Heart right ventricle (tissue), 16 donors: ENCODE measurements around the gene SRPRB. TPM values are rescaled to one million over a fixed set of nuclear protein-coding genes. Genes with fewer than 3 reads are reported as not detected.

ENCODE experiments used
- ATAC-seq, 8 donors: fragments of 200-7000 bp; cut with Tn5 transposase; one replicate each; pipeline ENCODE4 v1.9.1; 2020; ENCODE audit warnings: mild to moderate bottlenecking in 8 of 8, moderate library complexity in 8 of 8, moderate number of reproducible peaks in 1 of 8
- DNase-seq, 2 donors: peaks; one replicate each; pipeline ENCODE4 v3.0.0-alpha.2; 2020
- H3K27ac ChIP-seq, 10 donors: fragments of 200-600 bp; sonication (generic) in 2 of 10; one replicate each; pipeline versions ENCODE4 v1.5.0 to v1.8.0; 2020 to 2022; ENCODE audit warnings: mild to moderate bottlenecking in 3 of 10
- H3K27me3 ChIP-seq, 7 donors: fragments of 200-600 bp; one replicate each; pipeline ENCODE4 v1.8.0; 2021 to 2022; ENCODE audit warnings: mild to moderate bottlenecking in 2 of 7
- H3K36me3 ChIP-seq, 9 donors: fragments of 200-600 bp; sonication (generic) in 1 of 9; one replicate each; pipeline versions ENCODE4 v1.5.0 to v1.8.0; 2020 to 2022; ENCODE audit warnings: mild to moderate bottlenecking in 2 of 9
- H3K4me1 ChIP-seq, 9 donors: fragments of 200-600 bp; sonication (generic) in 1 of 9; one replicate each; pipeline versions ENCODE4 v1.5.0 to v1.8.0; 2020 to 2022; ENCODE audit warnings: mild to moderate bottlenecking in 4 of 9
- H3K4me3 ChIP-seq, 10 donors: fragments of 200-600 bp; sonication (generic) in 2 of 10; one replicate each; pipeline versions ENCODE4 v1.5.0 to v1.8.0; 2020 to 2022; ENCODE audit warnings: mild to moderate bottlenecking in 7 of 10, moderate library complexity in 2 of 10
- H3K9me3 ChIP-seq, 11 donors: fragments of 200-600 bp in 10 of 11; sonication (generic) in 2 of 11; one replicate each; pipeline versions ENCODE4 v1.5.0 to v1.8.0; 2013 to 2022; ENCODE audit warnings: mild to moderate bottlenecking in 2 of 11, control low read depth in 1 of 11, moderate library complexity in 1 of 11
- CTCF ChIP-seq, 9 donors: fragments of 200-600 bp; sonication (generic) in 2 of 9; IDR thresholded peaks; one replicate each; pipeline versions ENCODE4 v1.5.0 to v1.8.0; 2021 to 2022; ENCODE audit warnings: antibody characterized with exemption in 9 of 9, mild to moderate bottlenecking in 5 of 9, moderate library complexity in 1 of 9
- WGBS, 2 donors: extraction: QIAGEN DNeasy Blood & Tissue Kit; methylation state at CpG; one replicate each; pipeline ENCODE4 v1.1.7; 2013; ENCODE audit warnings: inconsistent platforms in 1 of 2; 5-methylcytosine and 5-hydroxymethylcytosine counted together
- intact Hi-C, 10 donors: fragments of 100-400 bp; cut with DNase I; formaldehyde crosslinking; loops; one replicate each; pipeline versions ENCODE4 v1.11.1 to v1.14.2; 2022
- polyA plus RNA-seq, 2 donors: library from polyadenylated mRNA; stranded (reverse); fragments of 200-250 nt; gene quantifications; one replicate each; pipeline ENCODE4 v1.2.3, GENCODE V29; 2013
- total RNA-seq, 10 donors: library from RNA; stranded (reverse); fragmentation: NEBNext Ultra II Directional in 3 of 10; extraction: Animal tissue kit (Norgen Biotek cat#: 25700) in 3 of 10; gene quantifications; one replicate each; pipeline versions ENCODE4 v1.2.1 to v1.2.4, GENCODE V29; 2021 to 2023
- donor health status: Arrhythmogenic right ventricular cardiomyopathy.
- donor health status: ischemic (EF 13 %, LVEDD 7.1; RV severe dilation, severe dysfunction).
- donor health status: healthy with polysubstance abuse.
- donor health status: DM: no; HTN: yes; CAD: no.
- donor health status: DM: no; HTN: no; CAD: no.
- donor health status: ischemic (EF 25% LVEDD 6.9; RV normal size, moderate dysfunction).
- donor health status: ischemic (EF 25% LVEDD 5.7; RV mildly dilated, moderate dysfunction).
- donor health status: healthy.
- donor health status: DM: yes; HTN: yes; CAD: no.
- donor health status: Ischemic cardiomyopathy.
- donor health status: ischemic (EF 35%, LVEDD 5.7; RV mildly dilated, moderate dysfunction).
- donor health status: nonischemic (EF 11% LVEDD 7.7; RV severe dilation, severe dysfunction).
- donor health status: DM: yes; HTN: yes; CAD: no.
- donor health status: PGD.
- donor health status: ischemic (EF 29% LVEDD 5.4; RV normal size, mild dysfunction).
- donor health status: nonischemic (EF 23%, LVEDD 6.1; RV moderate dilation, normal function).

The SRPRB gene
- total and polyA plus RNA-seq, 12 donors = 12.1 to 46.2 (median 27.0) TPM

DNA sequence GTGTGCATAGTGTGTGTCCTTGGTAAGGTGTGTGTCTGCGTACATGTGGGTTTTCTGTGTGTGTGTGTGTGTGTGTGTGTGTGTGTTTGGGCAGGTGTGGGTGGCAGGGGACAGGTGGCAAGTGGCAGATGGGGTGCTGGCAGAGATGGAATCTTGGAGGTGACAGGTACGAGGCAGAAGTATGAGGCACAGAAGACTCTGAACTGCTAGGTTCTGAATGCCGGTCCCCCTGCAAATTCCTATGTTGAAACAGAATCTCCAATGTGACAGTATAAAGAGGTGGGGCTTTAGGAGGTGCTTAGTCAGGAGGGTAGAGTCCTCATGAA is 29.8 kb downstream of the SRPRB start:
- no peak for DNase-seq
- TF ChIP-seq CTCF (IDR thresholded peaks at IDR 0.05) = no peak
- Histone ChIP-seq H3K9me3 (no peaks in the 10 kb centered on the region), H3K4me3 (no peak overlapping the region), H3K27me3 (no peaks in the 10 kb centered on the region), H3K4me1 (peaks cover 0 to 3% (median 0%) of the 10 kb centered on the region in 9 donors), H3K36me3 (peaks cover 0 to 58% (median 0%) of the 10 kb centered on the region in 9 donors), H3K27ac (no peak overlapping the region)
- intact Hi-C loops = no loop called here
- 96 to 98% methylated on average over 3 of the region's 3 CpGs for WGBS, 2 donors
- no peak for ATAC-seq

- Histone ChIP-seq H3K4me1 (no peaks in the 10 kb centered on the region), H3K9me3 (no peaks in the 10 kb centered on the region), H3K4me3 (no peak overlapping the region), H3K27ac (no peak overlapping the region), H3K27me3 (no peaks in the 10 kb centered on the region), H3K36me3 (peaks cover 0 to 59% (median 0%) of the 10 kb centered on the region in 9 donors)
- no peak for TF ChIP-seq CTCF (IDR thresholded peaks at IDR 0.05)
- WGBS, 2 donors = 84 to 95% methylated on average over 4 of the region's 4 CpGs
- DNase-seq (no peak), ATAC-seq (no peak)
- intact Hi-C loops = no loop called here
These were observed 30.3 kb downstream of the SRPRB start for GRCh38 chr3:133835961-133836360.

GRCh38 chr3:133836497-133837158 is 31.0 kb downstream of the SRPRB start:
- Histone ChIP-seq H3K36me3 (peaks cover 0 to 61% (median 0%) of the 10 kb centered on the region in 9 donors), H3K4me1 (no peaks in the 10 kb centered on the region), H3K27ac (no peak overlapping the region), H3K27me3 (no peaks in the 10 kb centered on the region), H3K4me3 (no peak overlapping the region), H3K9me3 (no peaks in the 10 kb centered on the region)
- 85 to 88% methylated on average over 6 of the region's 6 CpGs for WGBS, 2 donors
- ATAC-seq (no peak), DNase-seq (no peak)
- no peak for TF ChIP-seq CTCF (IDR thresholded peaks at IDR 0.05)
- intact Hi-C loops = no loop called here

GRCh38 chr3:133837487-133838295 is 32.1 kb downstream of the SRPRB start:
- no peak for DNase-seq

More at GRCh38 chr3:133837487-133838295, 32.1 kb downstream of the SRPRB start:
- peaks cover 0 to 58% (median 0%) of the 10 kb centered on the region in 9 donors for H3K36me3 ChIP-seq
- WGBS, 2 donors = 94% methylated on average over 22 of the region's 22 CpGs
- no peak for ATAC-seq
- intact Hi-C loops = no loop called here
- no peak overlapping the region for H3K27ac ChIP-seq
- no peaks in the 10 kb centered on the region for H3K27me3 ChIP-seq
- H3K9me3 ChIP-seq = no peaks in the 10 kb centered on the region
- no peak for TF ChIP-seq CTCF (IDR thresholded peaks at IDR 0.05)
- no peak overlapping the region for H3K4me3 ChIP-seq
- no peaks in the 10 kb centered on the region for H3K4me1 ChIP-seq
